Esophagus muscularis mucosa (tissue), 4 donors: Measurements from ENCODE around the gene SIGLEC1. TPM values are rescaled to one million over a fixed set of nuclear protein-coding genes. Genes with fewer than 3 reads are reported as not detected.
A peak's percentile ranks its signal among the peaks of the same experiment; 100 is the strongest.

Experiments used
- DNase-seq: peaks from one replicate; pipeline ENCODE4 v3.0.0-alpha.2; 2017; ENCODE audit errors: extremely low spot score
- H3K27ac ChIP-seq, 4 donors: fragments of 200-600 bp; sonication (generic); replicated peaks in 1 of 4; 1 replicate in 3 of 4; 2 replicates in 1 of 4; pipeline ENCODE4 v1.5.1; 2016 to 2019; ENCODE audit warnings: mild to moderate bottlenecking in 1 of 4
- H3K27me3 ChIP-seq, 4 donors: fragments of 200-600 bp; sonication (generic); one replicate each; pipeline versions ENCODE4 v1.5.1 to v1.6.0; 2016 to 2019
- H3K36me3 ChIP-seq, 4 donors: fragments of 200-600 bp; sonication (generic); one replicate each; pipeline ENCODE4 v1.5.1; 2016 to 2019
- H3K4me1 ChIP-seq, 4 donors: fragments of 200-600 bp; sonication (generic); one replicate each; pipeline ENCODE4 v1.5.1; 2016 to 2019
- H3K4me3 ChIP-seq, 4 donors: fragments of 200-600 bp; sonication (generic); 1 replicate in 2 of 4; 2 replicates in 2 of 4; pipeline ENCODE4 v1.5.1; 2016 to 2019; ENCODE audit warnings: mild to moderate bottlenecking in 4 of 4, moderate library complexity in 1 of 4
- H3K9me3 ChIP-seq, 4 donors: fragments of 200-600 bp; sonication (generic); 1 replicate in 3 of 4; 2 replicates in 1 of 4; pipeline ENCODE4 v1.5.1; 2016 to 2019
- EP300 ChIP-seq: sonication (generic); formaldehyde crosslinking; IDR thresholded peaks from one replicate; pipeline ENCODE4 v1.6.1; 2017; ENCODE audit warnings: antibody characterized with exemption
- POLR2A ChIP-seq: fragments of 450-650 bp; IDR thresholded peaks from one replicate; pipeline ENCODE4 v1.6.1; 2017; ENCODE audit warnings: antibody characterized with exemption, moderate library complexity, mild to moderate bottlenecking, low read depth
- POLR2AphosphoS5 ChIP-seq, 2 donors: sonication (generic); formaldehyde crosslinking; IDR thresholded peaks; one replicate each; pipeline ENCODE4 v1.6.1; 2017; ENCODE audit warnings: antibody characterized with exemption in 2 of 2
- WGBS: methylation state at CpG from one replicate; pipeline ENCODE4 v1.1.5; 2018; 5-methylcytosine and 5-hydroxymethylcytosine counted together
- intact Hi-C: fragments of 100-400 bp; cut with DNase I; formaldehyde crosslinking; loops from one replicate; pipeline ENCODE4 v1.15.1; 2023
- total RNA-seq, 4 donors: library from RNA; depleted of rRNA; stranded (reverse); fragments of >200 nt; gene quantifications; one replicate each; pipeline versions ENCODE4 v1.1.0 to v1.2.1, GENCODE V29; 2016
- TF ChIP-seq, protein P1 (sequence below), 3 experiments: fragments of 200-600 bp in 2 of 3; fragments of 450-650 bp in 1 of 3; sonication (generic) in 2 of 3; IDR thresholded peaks; one replicate each; pipeline ENCODE4 v1.5.1; 2017 to 2019; ENCODE audit warnings: antibody characterized with exemption in 3 of 3, mild to moderate bottlenecking in 2 of 3, moderate library complexity in 1 of 3

SIGLEC1 gene
- total RNA-seq, 4 donors from 2014 or later: 13.1 to 18.7 (median 13.8) TPM

DNA sequence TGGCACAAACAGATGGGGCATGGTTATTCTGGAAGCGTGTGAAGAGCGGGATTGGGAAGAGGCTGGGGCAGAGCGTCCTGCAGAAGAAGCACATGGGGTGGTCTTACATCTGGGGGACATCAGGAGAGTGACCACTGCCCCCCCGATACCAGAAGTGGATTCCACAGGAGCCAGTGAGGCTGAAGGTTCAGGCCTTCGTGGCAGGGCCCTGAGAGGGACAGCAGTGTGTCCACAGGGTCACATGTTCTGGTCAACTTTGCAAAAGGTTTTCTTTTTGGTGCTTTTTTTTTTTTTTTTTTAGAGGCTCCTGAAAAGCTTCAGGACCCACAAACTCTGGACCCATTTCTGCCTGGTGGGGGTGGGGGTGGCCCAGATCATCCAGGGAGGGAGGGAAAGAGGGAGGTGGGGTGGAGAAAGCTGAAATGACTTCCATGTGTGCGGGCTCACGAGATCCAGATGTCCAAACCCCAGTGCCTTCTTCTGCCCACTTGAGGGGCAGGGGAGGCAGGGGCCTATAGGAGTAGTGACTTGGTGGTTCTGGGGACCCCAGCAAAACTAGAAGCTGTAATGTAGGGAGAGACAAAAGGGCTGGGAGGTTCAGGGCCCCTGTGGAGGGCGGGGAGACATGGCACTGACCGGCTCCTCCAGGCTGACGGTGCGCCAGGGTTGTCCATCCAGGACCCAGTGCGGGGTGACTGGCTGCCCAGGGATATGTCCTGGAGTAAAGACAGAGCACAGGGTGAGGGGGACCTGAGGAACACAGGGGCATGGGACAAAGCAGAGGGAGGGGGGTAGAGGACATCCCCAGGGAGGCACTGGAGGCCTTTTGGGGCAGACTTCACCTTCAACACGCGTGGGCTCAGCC is 33.3 kb downstream of the SIGLEC1 start:
- 64% methylated on average over 14 of the region's 14 CpGs for WGBS
- intact Hi-C loops: loop anchor here (5.0 kb wide), 1 partner anchor 93 kb away; no protein-coding TSS in a partner anchor
- peaks cover 0 to 21% (median 11%) of the 10 kb centered on the region in 4 donors for H3K36me3 ChIP-seq
- H3K27me3 ChIP-seq: peaks cover 0 to 12% (median 0%) of the 10 kb centered on the region in 4 donors
- peaks cover 28 to 70% (median 67%) of the 10 kb centered on the region in 4 donors for H3K4me1 ChIP-seq
- TF ChIP-seq, protein P1, sequence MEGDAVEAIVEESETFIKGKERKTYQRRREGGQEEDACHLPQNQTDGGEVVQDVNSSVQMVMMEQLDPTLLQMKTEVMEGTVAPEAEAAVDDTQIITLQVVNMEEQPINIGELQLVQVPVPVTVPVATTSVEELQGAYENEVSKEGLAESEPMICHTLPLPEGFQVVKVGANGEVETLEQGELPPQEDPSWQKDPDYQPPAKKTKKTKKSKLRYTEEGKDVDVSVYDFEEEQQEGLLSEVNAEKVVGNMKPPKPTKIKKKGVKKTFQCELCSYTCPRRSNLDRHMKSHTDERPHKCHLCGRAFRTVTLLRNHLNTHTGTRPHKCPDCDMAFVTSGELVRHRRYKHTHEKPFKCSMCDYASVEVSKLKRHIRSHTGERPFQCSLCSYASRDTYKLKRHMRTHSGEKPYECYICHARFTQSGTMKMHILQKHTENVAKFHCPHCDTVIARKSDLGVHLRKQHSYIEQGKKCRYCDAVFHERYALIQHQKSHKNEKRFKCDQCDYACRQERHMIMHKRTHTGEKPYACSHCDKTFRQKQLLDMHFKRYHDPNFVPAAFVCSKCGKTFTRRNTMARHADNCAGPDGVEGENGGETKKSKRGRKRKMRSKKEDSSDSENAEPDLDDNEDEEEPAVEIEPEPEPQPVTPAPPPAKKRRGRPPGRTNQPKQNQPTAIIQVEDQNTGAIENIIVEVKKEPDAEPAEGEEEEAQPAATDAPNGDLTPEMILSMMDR (IDR thresholded peaks at IDR 0.05): no peak
- TF ChIP-seq EP300: no peak
- no peak for TF ChIP-seq POLR2AphosphoS5 (IDR thresholded peaks at IDR 0.05)
- DNase-seq: no peak
- peak overlapping the region; percentile 88 to 91 (median 90) for H3K27ac ChIP-seq
- H3K4me3 ChIP-seq: peak overlapping the region; percentile 66 to 75 (median 66)
- H3K9me3 ChIP-seq: no peaks in the 10 kb centered on the region

DNA sequence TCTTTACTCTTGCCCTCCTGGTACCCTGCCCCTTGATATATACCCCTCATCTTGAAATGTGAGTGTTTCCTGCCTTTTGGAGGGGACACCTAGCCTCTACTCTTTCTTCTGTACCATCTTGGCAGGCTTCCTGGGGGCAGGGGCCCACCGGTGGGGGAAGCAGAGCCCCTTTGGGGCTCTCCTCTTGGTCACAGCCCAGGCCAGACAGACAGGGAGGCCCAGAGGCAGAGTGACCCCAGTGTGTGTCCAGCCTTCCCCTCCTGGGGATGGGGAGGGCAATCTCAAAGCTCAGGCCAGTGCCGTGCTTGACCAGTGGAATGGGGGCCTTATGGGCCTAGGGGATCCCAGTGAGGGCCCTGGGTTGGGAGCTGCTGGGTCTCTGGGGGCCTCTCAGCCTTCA is 34.2 kb downstream of the SIGLEC1 start:
- TF ChIP-seq POLR2A (no peak), EP300 (no peak), POLR2AphosphoS5 (IDR thresholded peaks at IDR 0.05) (no peak)
- TF ChIP-seq, protein P1 (IDR thresholded peaks at IDR 0.05): no peak
- Histone ChIP-seq H3K36me3 (peaks cover 0 to 30% (median 17%) of the 10 kb centered on the region in 4 donors), H3K4me3 (no peak overlapping the region), H3K4me1 (peaks cover 28 to 70% (median 67%) of the 10 kb centered on the region in 4 donors), H3K27me3 (peaks cover 0 to 19% (median 0%) of the 10 kb centered on the region in 4 donors), H3K9me3 (no peaks in the 10 kb centered on the region), H3K27ac (peak overlapping the region; percentile 88 to 91 (median 90))
- 27% methylated on average over 1 of the region's 2 CpGs for WGBS
- intact Hi-C loops: loop anchor here (5.0 kb wide), 1 partner anchor 94 kb away; no protein-coding TSS in a partner anchor
- no peak for DNase-seq

DNA sequence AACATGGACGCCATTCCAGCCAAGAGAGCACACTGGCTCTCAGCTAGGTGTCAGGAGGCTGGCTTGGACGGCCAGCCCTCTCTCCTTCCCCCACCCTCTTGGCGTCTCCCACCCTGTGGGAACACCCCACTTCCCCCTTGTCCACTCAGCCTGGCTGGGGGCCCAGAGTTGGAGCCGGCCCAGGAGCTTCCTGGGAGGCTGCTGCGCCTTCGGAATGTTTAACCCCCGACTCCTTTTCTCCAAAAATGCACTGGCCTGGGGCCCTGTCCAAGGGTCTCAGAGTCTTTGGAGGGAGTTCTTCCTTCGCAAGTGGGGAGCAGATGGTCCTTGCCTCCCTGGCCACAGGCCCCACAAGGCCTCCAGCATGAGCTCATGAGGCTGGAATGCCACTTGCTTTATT is 34.7 kb downstream of the SIGLEC1 start:
- no peak for DNase-seq
- Histone ChIP-seq H3K4me1 (peaks cover 28 to 69% (median 67%) of the 10 kb centered on the region in 4 donors), H3K36me3 (peaks cover 0 to 34% (median 20%) of the 10 kb centered on the region in 4 donors), H3K27me3 (peaks cover 0 to 22% (median 0%) of the 10 kb centered on the region in 4 donors), H3K4me3 (no peak overlapping the region), H3K9me3 (no peaks in the 10 kb centered on the region), H3K27ac (peak overlapping the region; percentile 88 to 91 (median 90))
- 12% methylated on average over 8 of the region's 8 CpGs for WGBS
- TF ChIP-seq, protein P1 (IDR thresholded peaks at IDR 0.05): no peak
- intact Hi-C loops: loop anchor here (5.0 kb wide), 1 partner anchor 95 kb away; no protein-coding TSS in a partner anchor

DNA sequence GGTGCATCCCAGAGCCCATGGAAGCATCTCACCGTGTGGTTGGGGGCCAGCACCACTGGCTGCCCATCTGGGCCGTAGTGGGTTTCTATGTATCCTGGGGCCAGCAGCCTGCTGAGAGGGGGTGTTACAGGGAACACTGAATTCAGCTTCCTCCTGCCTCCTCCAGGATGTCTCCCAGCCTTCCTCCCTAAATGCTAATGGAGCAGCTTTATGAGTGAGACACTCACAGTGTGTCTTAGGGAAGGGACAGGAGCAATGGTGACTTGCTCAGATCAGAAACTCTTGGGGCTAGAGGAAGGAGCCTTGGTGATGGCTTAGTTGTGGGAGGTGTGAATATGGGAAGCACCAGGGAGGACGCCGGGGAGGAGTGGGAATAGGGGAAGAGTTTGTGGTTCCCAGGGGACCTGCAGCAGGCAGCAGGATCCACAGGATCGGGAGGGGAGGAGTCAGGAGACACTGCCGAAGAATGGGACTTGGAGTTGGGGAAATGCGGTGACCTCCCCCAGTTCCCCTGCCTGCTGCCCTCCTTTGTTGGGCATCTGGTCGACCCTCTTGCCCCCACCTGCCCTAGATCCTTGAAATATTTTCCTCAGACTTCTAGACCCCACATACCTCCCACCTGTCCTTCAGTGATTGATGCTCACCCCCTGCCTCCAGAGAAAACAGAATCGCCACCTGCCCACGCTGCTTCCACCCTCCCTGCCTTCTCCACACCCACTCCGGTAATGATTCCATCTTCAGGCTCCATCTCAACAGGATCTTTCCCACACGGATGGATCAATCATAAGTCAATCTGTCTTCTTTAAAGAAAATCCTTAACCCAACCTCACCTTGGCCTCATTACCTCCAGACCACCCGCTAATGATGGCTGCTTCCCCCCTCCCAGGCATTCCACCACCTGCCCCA is 37.2 kb downstream of the SIGLEC1 start:
- DNase-seq: no peak
- no peak for TF ChIP-seq EP300
- TF ChIP-seq POLR2A: no peak
- no peak for TF ChIP-seq POLR2AphosphoS5 (IDR thresholded peaks at IDR 0.05)
- TF ChIP-seq, protein P1 (IDR thresholded peaks at IDR 0.05): no peak
- intact Hi-C loops: loop anchor here (5.0 kb wide), 1 partner anchor 97 kb away; no protein-coding TSS in a partner anchor

More for the DNA sequence above, 37.2 kb downstream of the SIGLEC1 start:
- no peaks in the 10 kb centered on the region for H3K9me3 ChIP-seq
- H3K36me3 ChIP-seq: peaks cover 0 to 59% (median 32%) of the 10 kb centered on the region in 4 donors
- 66% methylated on average over 12 of the region's 13 CpGs for WGBS
- H3K27ac ChIP-seq: no peak overlapping the region
- H3K4me1 ChIP-seq: peaks cover 23 to 53% (median 46%) of the 10 kb centered on the region in 4 donors
- H3K27me3 ChIP-seq: peaks cover 0 to 25% (median 0%) of the 10 kb centered on the region in 4 donors
- no peak overlapping the region for H3K4me3 ChIP-seq
